K562 (cell line): ENCODE results near the gene WIPF2. TPM values are rescaled to one million over a fixed set of nuclear protein-coding genes. Genes with fewer than 3 reads are reported as not detected.

Experiments used
- BACH1 ChIP-seq: fragments of 200-800 bp; sonication (Bioruptor generic); IDR thresholded peaks from 2 replicates; pipeline ENCODE4 v1.6.1; 2016; ENCODE audit warnings: missing genetic modification characterization, missing compliant biosample characterization
- BDP1 ChIP-seq: IDR thresholded peaks from 3 replicates; pipeline ENCODE4 v1.6.1; 2011; ENCODE audit not compliant: insufficient read length, insufficient read depth
- CTCF ChIP-seq, 3 experiments: IDR thresholded peaks in 2 of 3; conservative IDR thresholded peaks in 1 of 3; 2 replicates each; pipeline ENCODE4 v1.5.1; 2011 to 2012; ENCODE audit warnings: low read length in 3 of 3, mild to moderate bottlenecking in 3 of 3, control low read depth in 2 of 3, improper control_type of control experiment in 1 of 3, inconsistent platforms in 1 of 3, low read depth in 1 of 3, mixed read lengths in 1 of 3, moderate library complexity in 1 of 3; ENCODE audit not compliant: insufficient read depth in 2 of 3
- CTCFL ChIP-seq: IDR thresholded peaks from 2 replicates; pipeline ENCODE4 v1.6.1; 2011; ENCODE audit warnings: borderline replicate concordance, low read depth, mild to moderate bottlenecking, moderate library complexity, low read length; ENCODE audit not compliant: insufficient read depth, poor library complexity, severe bottlenecking
- U2AF2 ChIP-seq: fragments of 200-400 bp; formaldehyde crosslinking; optimal IDR thresholded peaks from 2 replicates; pipeline ENCODE3; 2017; ENCODE audit warnings: low read depth, mild to moderate bottlenecking, low read length
- polyA plus RNA-seq, 8 experiments: library from polyadenylated mRNA; depleted of rRNA in 4 of 8; stranded (reverse) in 5 of 8; unstranded in 3 of 8; fragments of >200 nt; fragmentation: Nextera tagmentation in 2 of 8; fragmentation: Illumina TruSeq in 1 of 8; extraction: Ambion mirVana in 2 of 8; extraction: Trizol in 1 of 8; gene quantifications; 2 replicates each; pipeline versions ENCODE4 v1.2.1 to v1.2.3, GENCODE V29; 2011 to 2014; ENCODE audit warnings: inconsistent platforms in 1 of 8, missing spikeins in 1 of 8
- total RNA-seq, 7 experiments: library from RNA; depleted of rRNA in 6 of 7; stranded (reverse); fragments of >200 nt in 6 of 7; fragmentation: Illumina TruSeq in 2 of 7; extraction: Trizol in 2 of 7; gene quantifications; 2 replicates each; pipeline versions ENCODE4 v1.2.1 to v1.2.3, GENCODE V29; 2011 to 2021; ENCODE audit warnings: low replicate concordance in 1 of 7

The WIPF2 gene
- total and polyA plus RNA-seq, 9 of the 15 experiments (the other 6 are each of a cell fraction or from before 2014, with no cell fraction given) = 3.6 to 15.0 (median 5.3) TPM

GRCh38 chr17:40318830-40319391 lies 99.8 kb downstream of the WIPF2 start (continued):
- TF ChIP-seq CTCFL (peak; percentile 5), U2AF2 (no peak), BDP1 (no peak), CTCF (IDR thresholded peaks at IDR 0.05 in 2 of 3, conservative IDR thresholded peaks at IDR 0.05 in 1 of 3; ENCODE audit: insufficient read depth in 2 of 3, low read depth in 1 of 3, low read length in 3 of 3) (peak in 2 of 3 experiments; percentile 22 to 53; a peak in 3 of 6 replicates), BACH1 (tag) (no peak)
